Stimulated activated CD4-positive, alpha-beta T cell treated with anti-CD3 and anti-CD28 coated beads, Interleukin-2, amount 100 ng/mL, for 24 hours (primary cell): ENCODE measurements around the gene CD109.
"Not testable (repeated sequence)": the region's sequence is repeated elsewhere in the genome, so short reads cannot be mapped to it uniquely, and the experiment has no call there.

Source experiments
- DNase-seq, 2 donors: peaks; one replicate each; pipeline ENCODE4 v3.0.0-alpha.2; 2020

Gene CD109

GRCh38 chr6:73690056-73690455 is 5.9 kb upstream of the CD109 start:
- no peak for DNase-seq

GRCh38 chr6:73691512-73691911 is 4.5 kb upstream of the CD109 start:
- DNase-seq, result no peak

GRCh38 chr6:73694711-73695411 is 1.1 kb upstream of the CD109 start:
- DNase-seq, result peak in 1 of 2 donors; percentile 19

GRCh38 chr6:73696966-73697655 is 1.1 kb downstream of the CD109 start:
- peak in 1 of 2 donors; percentile 25 for DNase-seq

- no peak for DNase-seq
Measured at GRCh38 chr6:73699676-73700459, 3.9 kb downstream of the CD109 start.

GRCh38 chr6:73702444-73702843 is 6.4 kb downstream of the CD109 start:
- no peak for DNase-seq

GRCh38 chr6:73703466-73703865 is 7.5 kb downstream of the CD109 start:
- no peak for DNase-seq

GRCh38 chr6:73704260-73704659 is 8.3 kb downstream of the CD109 start:
- peak; percentile 24 to 57 for DNase-seq

GRCh38 chr6:73704798-73705197 is 8.8 kb downstream of the CD109 start:
- no peak for DNase-seq

GRCh38 chr6:73706971-73707370 is 11.0 kb downstream of the CD109 start:
- DNase-seq, result no peak

- no peak for DNase-seq
Measured at GRCh38 chr6:73710470-73710869, 14.5 kb downstream of the CD109 start.

- no peak for DNase-seq
Measured at GRCh38 chr6:73710948-73711347, 14.9 kb downstream of the CD109 start.

- DNase-seq, result no peak
Measured at GRCh38 chr6:73712535-73713173, 16.7 kb downstream of the CD109 start.

GRCh38 chr6:73713426-73714147 is 17.6 kb downstream of the CD109 start:
- no peak for DNase-seq

GRCh38 chr6:73715111-73715508 is 19.1 kb downstream of the CD109 start:
- DNase-seq, result not testable (repeated sequence)

- DNase-seq, result no peak
Measured at GRCh38 chr6:73719046-73719445, 23.0 kb downstream of the CD109 start.

- DNase-seq, result peak in 1 of 2 donors; percentile 24
Measured at GRCh38 chr6:73722318-73723060, 26.5 kb downstream of the CD109 start.

GRCh38 chr6:73723480-73723879 is 27.5 kb downstream of the CD109 start:
- not testable (repeated sequence) for DNase-seq

GRCh38 chr6:73724389-73724788 is 28.4 kb downstream of the CD109 start:
- DNase-seq, result no peak

GRCh38 chr6:73725192-73725591 is 29.2 kb downstream of the CD109 start:
- DNase-seq, result not testable (repeated sequence)

GRCh38 chr6:73727114-73727513 is 31.1 kb downstream of the CD109 start:
- no peak for DNase-seq
